NOMO-1 (cell line): ENCODE results near the gene ROR2.
"Not testable (repeated sequence)": the region's sequence is repeated elsewhere in the genome, so short reads cannot be mapped to it uniquely, and the experiment has no call there.

Experiments
- DNase-seq, 2 experiments: peaks; one replicate each; lab custom pipeline; 2025; ENCODE audit not compliant: unreplicated experiment in 2 of 2; lab: John Stamatoyannopoulos, UW

ROR2 gene

GRCh38 chr9:91541734-91542133, 408.3 kb downstream of the ROR2 start:
- DNase-seq = no peak

GRCh38 chr9:91540506-91540905, 409.5 kb downstream of the ROR2 start:
- DNase-seq = not testable (repeated sequence)

GRCh38 chr9:91536211-91536691, 413.8 kb downstream of the ROR2 start:
- no peak for DNase-seq

GRCh38 chr9:91534374-91534773, 415.7 kb downstream of the ROR2 start:
- DNase-seq = no peak

GRCh38 chr9:91533382-91533781, 416.6 kb downstream of the ROR2 start:
- no peak for DNase-seq

- no peak for DNase-seq
Observed at GRCh38 chr9:91532325-91532724, 417.7 kb downstream of the ROR2 start.

- no peak for DNase-seq
Observed at GRCh38 chr9:91530829-91531228, 419.2 kb downstream of the ROR2 start.

- DNase-seq = no peak
Observed at GRCh38 chr9:91522481-91522880, 427.5 kb downstream of the ROR2 start.

GRCh38 chr9:91519520-91520277, 430.3 kb downstream of the ROR2 start:
- DNase-seq = no peak

- DNase-seq = no peak
Observed at GRCh38 chr9:91518462-91518861, 431.6 kb downstream of the ROR2 start.

GRCh38 chr9:91517801-91518200, 432.2 kb downstream of the ROR2 start:
- no peak for DNase-seq

GRCh38 chr9:91517332-91517731, 432.7 kb downstream of the ROR2 start:
- not testable (repeated sequence) for DNase-seq

- peak in 1 of 2 experiments; percentile 64 for DNase-seq
Observed at GRCh38 chr9:91516777-91517176, 433.3 kb downstream of the ROR2 start.

GRCh38 chr9:91516081-91516480, 433.9 kb downstream of the ROR2 start:
- DNase-seq = no peak

GRCh38 chr9:91515074-91515687, 434.8 kb downstream of the ROR2 start:
- DNase-seq = no peak
